Small intestine (tissue), 7 donors: ENCODE results near the gene RPS15. TPM values are rescaled to one million over a fixed set of nuclear protein-coding genes. Genes with fewer than 3 reads are reported as not detected.
A peak's percentile ranks its signal among the peaks of the same experiment; 100 is the strongest.

Experiments
- DNase-seq, 2 donors: peaks; one replicate each; pipeline versions ENCODE4 v3.0.0 to v3.0.0-alpha.2; 2013
- FAIRE-seq: peaks from 2 replicates; lab custom pipeline; 2012; peaks lifted over from hg19 to GRCh38; lab: Jason Lieb, UNC
- H3K27ac ChIP-seq, 3 donors: one replicate each; pipeline ENCODE4 v1.5.1; 2013; ENCODE audit warnings: low read length in 2 of 3, mild to moderate bottlenecking in 2 of 3, control low read depth in 1 of 3, inconsistent platforms in 1 of 3, low read depth in 1 of 3, moderate library complexity in 1 of 3
- H3K27me3 ChIP-seq, 3 donors: one replicate each; pipeline ENCODE4 v1.6.1; 2013; ENCODE audit warnings: low read length in 3 of 3, inconsistent platforms in 1 of 3; ENCODE audit not compliant: control insufficient read depth in 3 of 3, insufficient read depth in 3 of 3
- H3K36me3 ChIP-seq, 3 donors: one replicate each; pipeline ENCODE4 v1.6.1; 2013; ENCODE audit warnings: low read length in 3 of 3, inconsistent platforms in 1 of 3, low read depth in 1 of 3, mild to moderate bottlenecking in 1 of 3, moderate library complexity in 1 of 3; ENCODE audit not compliant: control insufficient read depth in 3 of 3, insufficient read depth in 2 of 3
- H3K4me1 ChIP-seq, 3 donors: one replicate each; pipeline ENCODE4 v1.6.1; 2013; ENCODE audit warnings: low read length in 2 of 3, inconsistent platforms in 1 of 3, low read depth in 1 of 3, mild to moderate bottlenecking in 1 of 3, moderate library complexity in 1 of 3; ENCODE audit not compliant: control insufficient read depth in 3 of 3, insufficient read depth in 2 of 3
- H3K4me3 ChIP-seq, 3 donors: one replicate each; pipeline ENCODE4 v1.5.1; 2013; ENCODE audit warnings: low read length in 3 of 3, control low read depth in 1 of 3, inconsistent platforms in 1 of 3, low read depth in 1 of 3, mild to moderate bottlenecking in 1 of 3, moderate library complexity in 1 of 3
- H3K9me3 ChIP-seq, 2 donors: one replicate each; pipeline ENCODE4 v1.6.1; 2013; ENCODE audit warnings: low read depth in 1 of 2, low read length in 1 of 2; ENCODE audit not compliant: control insufficient read depth in 2 of 2, insufficient read depth in 1 of 2
- WGBS, 3 donors: extraction: QIAGEN DNeasy Blood & Tissue Kit; methylation state at CpG; one replicate each; pipeline ENCODE4 v1.1.7; 2013; 5-methylcytosine and 5-hydroxymethylcytosine counted together
- polyA plus RNA-seq, 4 donors: library from polyadenylated mRNA; stranded (reverse) in 3 of 4; unstranded in 1 of 4; fragments of 200-250 nt in 3 of 4; fragments of 120-200 nt in 1 of 4; gene quantifications; one replicate each; pipeline versions ENCODE4 v1.2.1 to v1.2.3, GENCODE V29; 2013
- donor health status: healthy with polysubstance abuse.
- donor health status: control.
- donor health status: control.
- donor health status: Bipolar disorder and iron deficiency.
- donor health status: healthy.

RPS15 gene
- polyA plus RNA-seq, 4 donors, result 1,394 to 3,547 (median 2,919) TPM

- H3K36me3 ChIP-seq, result peaks cover 8 to 93% (median 28%) of the 10 kb centered on the region in 3 donors
- no peaks in the 10 kb centered on the region for H3K27me3 ChIP-seq
- H3K4me1 ChIP-seq, result peaks cover 0 to 11% (median 0%) of the 10 kb centered on the region in 3 donors
- H3K27ac ChIP-seq, result no peak overlapping the region
- no peak for FAIRE-seq
- no peak for DNase-seq
- H3K4me3 ChIP-seq, result no peak overlapping the region
- no peaks in the 10 kb centered on the region for H3K9me3 ChIP-seq
- 93 to 94% (median 93%) methylated on average over 24 of the region's 24 CpGs for WGBS, 3 donors
Measured at GRCh38 chr19:1431759-1432506, 6.3 kb upstream of the RPS15 start.

GRCh38 chr19:1432507-1432887 lies 5.7 kb upstream of the RPS15 start:
- no peak overlapping the region for H3K4me3 ChIP-seq
- peaks cover 8 to 87% (median 28%) of the 10 kb centered on the region in 3 donors for H3K36me3 ChIP-seq
- no peak for DNase-seq

GRCh38 chr19:1433119-1434039 lies 4.8 kb upstream of the RPS15 start:
- DNase-seq (no peak), FAIRE-seq (no peak)
- no peak overlapping the region for H3K27ac ChIP-seq
- H3K4me3 ChIP-seq, result no peak overlapping the region
- peaks cover 8 to 79% (median 26%) of the 10 kb centered on the region in 3 donors for H3K36me3 ChIP-seq
- H3K27me3 ChIP-seq, result no peaks in the 10 kb centered on the region
- H3K9me3 ChIP-seq, result no peaks in the 10 kb centered on the region
- 86 to 90% (median 88%) methylated on average over 43 to 47 of the region's 47 CpGs for WGBS, 3 donors
- peaks cover 0 to 16% (median 0%) of the 10 kb centered on the region in 3 donors for H3K4me1 ChIP-seq

More at GRCh38 chr19:1432507-1432887, 5.7 kb upstream of the RPS15 start:
- 93 to 96% (median 94%) methylated on average over 14 to 16 of the region's 16 CpGs for WGBS, 3 donors
- FAIRE-seq, result no peak
- Histone ChIP-seq H3K4me1 (peaks cover 0 to 11% (median 0%) of the 10 kb centered on the region in 3 donors), H3K27ac (no peak overlapping the region), H3K9me3 (no peaks in the 10 kb centered on the region), H3K27me3 (no peaks in the 10 kb centered on the region)

- H3K27me3 ChIP-seq, result no peaks in the 10 kb centered on the region
- no peak overlapping the region for H3K4me3 ChIP-seq
- peaks cover 0 to 16% (median 0%) of the 10 kb centered on the region in 3 donors for H3K4me1 ChIP-seq
- H3K27ac ChIP-seq, result no peak overlapping the region
- 94 to 96% (median 95%) methylated on average over 17 of the region's 17 CpGs for WGBS, 3 donors
- no peak for FAIRE-seq
- no peaks in the 10 kb centered on the region for H3K9me3 ChIP-seq
- H3K36me3 ChIP-seq, result peaks cover 8 to 73% (median 23%) of the 10 kb centered on the region in 3 donors
- no peak for DNase-seq
Measured at GRCh38 chr19:1434040-1434366, 4.2 kb upstream of the RPS15 start.

GRCh38 chr19:1434577-1435060 lies 3.6 kb upstream of the RPS15 start:
- H3K27ac ChIP-seq, result no peak overlapping the region
- no peaks in the 10 kb centered on the region for H3K27me3 ChIP-seq
- DNase-seq, result no peak
- H3K36me3 ChIP-seq, result peaks cover 8 to 73% (median 23%) of the 10 kb centered on the region in 3 donors
- FAIRE-seq, result no peak
- WGBS, 3 donors, result 90 to 91% (median 91%) methylated on average over 38 to 39 of the region's 39 CpGs
- H3K9me3 ChIP-seq, result no peaks in the 10 kb centered on the region
- H3K4me1 ChIP-seq, result peaks cover 0 to 13% (median 2%) of the 10 kb centered on the region in 3 donors
- no peak overlapping the region for H3K4me3 ChIP-seq

GRCh38 chr19:1435378-1435989 lies 2.7 kb upstream of the RPS15 start:
- H3K36me3 ChIP-seq, result peaks cover 6 to 73% (median 28%) of the 10 kb centered on the region in 3 donors
- DNase-seq (no peak), FAIRE-seq (no peak)
- H3K4me3 ChIP-seq, result no peak overlapping the region
- H3K9me3 ChIP-seq, result no peaks in the 10 kb centered on the region
- H3K4me1 ChIP-seq, result peaks cover 0 to 12% (median 2%) of the 10 kb centered on the region in 3 donors
- no peak overlapping the region for H3K27ac ChIP-seq
- WGBS, 3 donors, result 84 to 88% (median 87%) methylated on average over 21 of the region's 21 CpGs
- H3K27me3 ChIP-seq, result no peaks in the 10 kb centered on the region

GRCh38 chr19:1437609-1438008 lies 587 bp upstream of the RPS15 start:
- WGBS, 3 donors, result 54 to 62% (median 60%) methylated on average over 8 of the region's 8 CpGs
- no peaks in the 10 kb centered on the region for H3K9me3 ChIP-seq
- H3K27ac ChIP-seq, result peak overlapping the region; percentile 62 to 73 (median 71)
- no peaks in the 10 kb centered on the region for H3K27me3 ChIP-seq
- no peak for DNase-seq
- no peak for FAIRE-seq
- H3K4me1 ChIP-seq, result peaks cover 0 to 12% (median 2%) of the 10 kb centered on the region in 3 donors
- H3K36me3 ChIP-seq, result peaks cover 3 to 72% (median 31%) of the 10 kb centered on the region in 3 donors
- no peak overlapping the region for H3K4me3 ChIP-seq

- Histone ChIP-seq H3K27ac (peak overlapping the region in 2 of 3 donors; percentile 92 to 96), H3K4me3 (peak overlapping the region; percentile 74 to 100 (median 99)), H3K9me3 (no peaks in the 10 kb centered on the region), H3K4me1 (peaks cover 0 to 14% (median 2%) of the 10 kb centered on the region in 3 donors), H3K27me3 (no peaks in the 10 kb centered on the region), H3K36me3 (peaks cover 3 to 67% (median 24%) of the 10 kb centered on the region in 3 donors)
- FAIRE-seq (no peak), DNase-seq (no peak)
- WGBS, 3 donors, result 0 to 1% (median 0%) methylated on average over 21 to 26 of the region's 26 CpGs
Measured at GRCh38 chr19:1438933-1439354, 748 bp downstream of the RPS15 start.
